Left hindlimb (tissue), 1 donor: ENCODE results near the gene PLEKHG3.

Experiments
- DNase-seq: peaks from one replicate; pipeline ENCODE4 v3.0.0-alpha.2; 2018

Gene PLEKHG3

GRCh38 chr14:64766430-64767151 lies 62.4 kb downstream of the PLEKHG3 start:
- no peak for DNase-seq

GRCh38 chr14:64767215-64767964 lies 63.2 kb downstream of the PLEKHG3 start:
- no peak for DNase-seq

DNA sequence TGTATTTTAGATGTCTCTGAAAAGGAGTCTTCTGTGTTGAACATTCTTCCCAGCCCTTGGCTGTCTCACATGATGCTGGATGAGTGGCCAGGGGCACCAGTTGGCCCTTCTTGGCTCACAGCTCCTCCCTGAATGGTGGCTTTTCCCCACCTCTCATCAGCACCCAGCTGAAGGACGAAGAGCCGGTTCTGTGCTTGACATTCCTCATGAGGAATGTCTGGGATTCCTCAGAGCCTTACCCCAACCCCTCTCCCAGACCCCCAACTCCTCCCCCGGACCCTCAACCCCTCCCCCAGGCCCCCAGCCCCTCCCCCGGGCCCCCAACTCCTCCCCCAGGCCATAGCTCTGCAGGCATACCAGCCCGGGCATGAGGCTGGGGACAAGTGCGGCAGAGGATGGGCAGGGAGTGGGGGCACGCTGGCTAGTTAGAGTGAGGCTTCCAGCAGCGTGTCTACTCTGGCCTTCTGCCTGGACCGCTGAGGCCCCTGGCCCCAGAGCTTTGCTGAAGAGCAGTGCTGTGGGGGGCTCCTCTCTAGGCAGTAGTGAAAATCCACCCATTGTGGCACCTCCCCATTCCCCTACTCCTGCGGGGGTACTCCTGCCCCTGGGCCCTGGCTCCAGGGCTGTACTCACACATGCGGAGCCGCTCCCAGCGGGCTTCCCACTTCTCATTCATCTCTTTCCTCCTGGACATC lies 64.3 kb downstream of the PLEKHG3 start:
- no peak for DNase-seq

GRCh38 chr14:64769096-64770020 lies 65.1 kb downstream of the PLEKHG3 start:
- DNase-seq = no peak

DNA sequence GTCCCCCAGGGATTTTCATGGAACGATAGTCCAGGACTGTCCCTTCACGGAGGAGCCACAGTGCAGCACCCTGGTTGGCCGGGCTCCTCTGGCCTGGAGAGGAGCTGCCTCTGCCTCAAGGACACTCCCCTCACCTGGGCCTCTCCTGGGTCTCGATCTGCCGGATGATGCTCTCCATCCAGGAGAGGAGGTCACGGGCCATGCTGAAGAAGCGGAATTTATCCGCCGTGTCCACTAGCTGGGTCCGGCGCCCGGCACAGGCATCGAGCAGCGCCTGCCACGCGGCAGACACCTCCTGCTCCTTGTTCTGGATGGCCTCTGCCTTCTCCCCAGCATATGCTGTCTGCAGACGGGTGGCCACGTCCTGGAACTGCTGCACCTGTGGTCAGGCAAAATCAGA lies 66.5 kb downstream of the PLEKHG3 start:
- DNase-seq = no peak

DNA sequence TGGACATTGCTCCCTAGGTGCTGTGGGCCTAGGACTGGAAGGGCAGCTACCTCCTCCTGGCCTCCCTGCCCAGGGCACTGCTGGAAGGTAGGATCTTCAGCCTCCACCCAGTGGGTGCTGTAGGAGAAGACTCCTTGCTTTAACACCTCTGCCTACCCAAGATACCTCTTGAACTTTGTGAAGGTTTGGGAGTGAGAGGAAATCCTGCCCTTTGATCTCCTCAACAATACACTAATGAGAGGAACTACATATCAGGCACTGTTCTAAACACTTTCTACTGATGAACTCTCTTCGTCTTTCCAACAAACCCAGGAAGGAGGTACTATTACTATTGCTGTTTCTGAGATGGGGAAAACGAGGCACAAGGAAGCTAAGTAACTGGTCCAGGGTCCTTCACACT lies 66.9 kb downstream of the PLEKHG3 start:
- DNase-seq = no peak

DNA sequence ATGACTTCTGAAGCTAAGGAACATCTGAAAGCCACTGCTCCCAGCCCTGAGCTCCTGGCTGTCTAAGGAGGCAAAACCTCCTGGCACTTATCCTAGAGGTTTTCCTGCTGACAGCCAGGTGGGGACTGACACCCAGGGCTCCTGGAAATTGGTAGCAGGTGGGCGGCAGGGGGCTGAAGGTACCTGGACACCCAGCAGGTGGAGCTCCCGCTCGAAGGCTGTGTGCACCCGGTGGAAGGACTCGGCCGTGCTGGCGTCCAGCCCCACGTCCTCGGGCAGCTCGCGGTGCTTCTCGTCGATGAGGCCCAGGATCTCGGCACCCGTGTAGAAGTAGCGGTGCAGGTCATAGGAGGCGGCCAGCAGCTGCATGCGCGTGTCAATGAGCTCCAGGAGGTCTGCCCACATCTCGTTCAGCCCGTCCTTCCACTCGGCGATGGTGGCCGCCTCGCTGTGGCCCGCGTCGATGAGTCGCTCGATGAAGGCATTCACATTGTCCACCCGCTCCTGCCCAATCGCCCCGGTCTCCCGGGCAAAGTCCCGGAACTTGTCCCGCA lies 68.2 kb downstream of the PLEKHG3 start:
- no peak for DNase-seq

DNA sequence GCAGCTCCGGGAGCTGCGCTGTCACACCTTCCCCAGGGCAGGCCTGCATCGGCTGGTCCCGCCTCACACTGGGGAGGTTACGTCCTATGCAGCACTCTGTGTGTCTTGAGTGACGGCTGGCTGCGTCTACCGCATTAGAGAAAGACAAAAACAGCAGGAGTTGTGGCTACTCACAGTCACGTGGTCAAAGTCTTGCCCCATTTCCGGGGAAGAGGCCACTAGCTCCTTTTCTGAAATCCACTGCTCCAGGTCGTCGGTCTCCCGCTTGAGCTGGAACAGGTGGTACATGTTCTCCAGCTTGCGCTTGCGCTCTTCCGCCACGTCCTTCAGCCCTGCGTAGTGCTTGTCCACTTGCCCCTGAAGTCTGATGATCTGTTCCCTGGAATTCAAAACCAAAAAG lies 68.8 kb downstream of the PLEKHG3 start:
- DNase-seq = no peak

DNA sequence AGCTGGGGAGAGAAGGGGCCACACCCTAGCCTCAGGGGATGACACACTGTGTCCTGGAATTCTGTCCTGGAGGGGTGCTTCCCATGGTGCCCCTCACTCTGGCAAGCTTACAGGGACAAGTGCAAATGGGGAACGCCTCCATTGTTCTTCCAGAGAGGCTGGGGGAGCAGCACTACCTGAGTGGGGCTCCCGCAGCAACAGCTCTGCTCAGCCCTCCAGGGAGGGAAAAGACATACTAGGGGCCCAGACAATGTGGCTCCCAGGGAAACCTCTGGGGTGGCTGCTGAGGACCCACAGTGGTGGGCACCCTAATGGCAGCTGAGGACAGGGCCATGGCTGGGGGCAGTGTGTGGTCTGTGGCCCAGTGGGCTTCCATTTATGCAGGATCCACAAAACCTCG lies 69.4 kb downstream of the PLEKHG3 start:
- no peak for DNase-seq

DNA sequence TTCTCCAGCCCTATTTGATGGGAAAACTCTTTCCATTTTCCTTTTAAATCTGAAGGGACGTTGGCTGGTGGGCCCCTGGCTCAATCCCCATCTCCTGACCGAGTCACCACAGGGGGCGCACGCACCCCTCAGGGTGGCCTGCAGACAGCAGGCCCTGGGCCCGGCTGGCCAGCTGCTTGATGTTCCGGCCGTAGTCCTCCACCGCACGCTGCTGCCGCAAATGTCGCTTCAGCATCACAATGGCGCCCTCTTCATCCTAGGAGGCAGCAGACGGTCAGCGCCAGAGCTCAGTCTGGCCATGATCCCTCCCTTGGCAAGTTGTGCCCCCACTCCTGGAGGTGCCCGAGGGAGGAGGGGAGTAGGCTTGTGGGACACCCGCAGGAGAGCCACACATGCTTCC lies 70.0 kb downstream of the PLEKHG3 start:
- DNase-seq = no peak

DNA sequence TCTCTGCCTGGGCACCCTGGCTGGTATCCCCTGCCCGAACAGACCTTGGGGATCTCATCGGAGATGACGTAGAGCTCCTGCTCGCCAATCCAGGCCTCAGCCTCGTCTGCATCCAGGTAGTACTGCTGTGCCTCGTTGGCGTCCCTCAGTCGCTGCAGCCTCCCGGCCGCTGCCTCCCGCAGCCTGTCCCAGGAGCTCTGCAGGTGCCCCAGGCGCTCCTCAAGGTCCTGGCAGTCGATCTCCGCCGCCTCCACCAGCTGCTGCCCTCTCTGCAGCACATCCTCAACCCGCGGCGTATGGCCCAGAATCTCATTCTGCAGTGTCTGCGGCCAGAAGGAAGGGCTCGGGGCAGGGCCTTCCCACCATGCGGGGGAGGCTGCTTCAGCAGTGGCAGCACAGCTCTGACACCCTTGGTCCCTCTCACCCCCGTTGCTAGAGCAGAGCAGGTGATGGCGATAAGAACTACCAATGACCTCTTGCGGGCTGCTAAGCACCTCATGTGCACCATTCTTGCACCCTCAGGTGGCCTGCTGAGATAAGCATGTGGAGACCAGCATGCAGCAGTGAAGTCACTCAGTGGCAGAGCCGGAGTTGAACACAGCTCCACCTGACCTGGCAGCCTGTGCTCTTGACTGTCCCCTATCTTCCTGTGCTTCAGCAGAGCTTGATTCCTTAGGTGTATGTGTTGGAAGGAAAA lies 71.0 kb downstream of the PLEKHG3 start:
- DNase-seq = no peak

DNA sequence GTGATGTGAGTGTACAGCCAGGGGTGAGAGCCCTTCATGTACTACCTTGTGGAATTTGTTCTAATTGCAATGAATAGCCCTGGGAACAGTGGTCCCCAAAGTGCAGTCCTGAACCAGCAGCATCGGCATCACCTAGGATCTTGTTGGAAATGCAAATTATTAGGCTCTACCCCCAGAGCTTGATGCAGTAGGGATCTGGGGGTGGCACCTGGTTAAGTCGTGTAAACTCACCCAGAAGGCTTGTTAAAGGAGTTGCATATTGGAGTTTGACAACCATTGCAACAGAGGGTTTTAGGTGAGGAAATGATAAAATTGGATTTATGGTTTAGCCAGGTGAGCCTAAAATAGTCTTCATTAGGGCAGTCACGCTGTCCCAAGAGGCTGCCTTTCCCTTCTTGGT lies 73.2 kb downstream of the PLEKHG3 start:
- DNase-seq = no peak

DNA sequence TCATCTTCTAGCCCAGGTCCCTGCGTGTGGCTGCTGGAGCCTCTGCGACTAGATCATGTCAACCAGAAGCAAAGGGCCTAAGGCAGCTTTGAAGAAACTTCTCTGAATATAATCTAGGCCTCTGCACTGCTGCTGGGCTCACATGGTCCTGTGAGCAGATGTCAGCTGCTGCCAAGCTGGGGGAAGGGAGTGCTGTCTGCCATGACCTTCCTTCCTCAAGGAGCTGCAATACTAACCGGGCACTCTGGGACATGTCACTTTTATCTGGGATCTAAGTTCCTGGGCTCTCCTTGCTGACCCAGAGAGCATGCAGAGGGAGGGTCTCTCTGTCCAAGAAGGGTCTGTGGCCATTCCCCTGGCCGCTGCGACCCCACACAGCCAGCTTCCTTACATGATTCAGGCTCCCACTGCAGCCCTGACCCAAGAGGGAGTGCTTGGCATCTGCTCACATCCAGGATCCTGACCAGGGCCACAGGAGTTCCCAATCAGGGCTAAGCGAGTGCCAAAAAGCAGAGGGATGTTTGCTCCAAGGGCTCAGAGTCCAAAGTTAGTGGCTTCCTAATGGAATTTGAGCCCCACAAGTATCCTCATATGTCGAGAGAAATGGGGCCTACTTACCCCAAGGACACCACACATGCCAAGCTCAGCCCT lies 74.0 kb downstream of the PLEKHG3 start:
- DNase-seq = no peak

DNA sequence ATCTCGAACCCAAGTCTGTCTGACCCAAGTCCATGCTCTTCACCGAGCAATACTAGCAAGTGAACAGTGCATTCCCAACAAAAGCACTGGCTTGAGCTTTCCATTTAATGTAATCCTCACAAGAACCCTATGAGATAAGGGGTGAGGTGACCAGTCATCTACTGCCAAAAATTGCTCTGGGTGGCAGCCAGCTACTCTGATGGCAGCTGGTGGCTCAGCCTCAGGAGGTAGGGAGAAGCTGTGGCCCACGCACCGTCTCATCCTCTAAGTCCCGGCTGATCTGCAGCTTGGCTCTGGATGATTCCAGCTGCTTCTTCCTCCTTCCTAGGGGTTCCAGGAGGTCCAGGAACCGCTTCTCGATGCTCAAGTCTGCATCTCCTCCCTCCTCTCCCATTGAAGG lies 75.2 kb downstream of the PLEKHG3 start:
- no peak for DNase-seq

GRCh38 chr14:64782196-64782595 lies 78.0 kb downstream of the PLEKHG3 start:
- DNase-seq = no peak

GRCh38 chr14:64784006-64784405 lies 79.8 kb downstream of the PLEKHG3 start:
- DNase-seq = no peak

- no peak for DNase-seq
Observed at GRCh38 chr14:64786296-64787149, 82.3 kb downstream of the PLEKHG3 start.

GRCh38 chr14:64787619-64788018 lies 83.4 kb downstream of the PLEKHG3 start:
- no peak for DNase-seq

- DNase-seq = no peak
Observed at GRCh38 chr14:64788706-64789105, 84.5 kb downstream of the PLEKHG3 start.

GRCh38 chr14:64789696-64790095 lies 85.5 kb downstream of the PLEKHG3 start:
- no peak for DNase-seq
